ENCODE measurements around the gene SART1. TPM values are rescaled to one million over a fixed set of nuclear protein-coding genes. Genes with fewer than 3 reads are reported as not detected.

Gene SART1
- total RNA-seq, 1 donor from 2014 or later = 98.5 TPM

- no peak within 1 kb of the TSS for H3K4me3 Mint-ChIP-seq (ENCODE audit: low read depth)
- no peak for DNase-seq (ENCODE audit: low spot score)
Observed at GRCh38 chr11:66026017-66026529, 64.5 kb downstream of the SART1 start, which contains the start of gene CATSPER1. Gene CATSPER1 (minus strand): TSS chr11:66026479. CDS start chr11:66026379, 100 bp downstream.

More at GRCh38 chr11:66026017-66026529, 64.5 kb downstream of the SART1 start, which contains the start of gene CATSPER1:
- Mint-ChIP-seq H3K27ac (no peak within 1 kb of the TSS), H3K27me3 (ENCODE audit: low read depth) (peaks cover 7% of the 10 kb centered on the region), H3K9me3 (no peaks in the 10 kb centered on the region), H3K36me3 (ENCODE audit: low read depth) (no peaks in the 10 kb centered on the region), H3K4me1 (ENCODE audit: low read depth) (peaks cover 10% of the 10 kb centered on the region)
- intact Hi-C loops (cut with micrococcal nuclease) = no loop called here

Other genes starting within 250 kb of the SART1 start
- 76.3 and 79.4 TPM in 2 replicates for gene KAT5, start 249.5 kb upstream of the SART1 start, total RNA-seq
- 85.0 and 94.0 TPM in 2 replicates for gene RNASEH2C, start 240.9 kb upstream of the SART1 start, total RNA-seq
- gene AP5B1, start 180.8 kb upstream of the SART1 start, total RNA-seq = 24.6 and 24.9 TPM in 2 replicates
- 0.16 TPM in 2 replicates for gene OVOL1, start 174.7 kb upstream of the SART1 start, total RNA-seq
- 0.64 and 0.96 TPM in 2 replicates for gene SNX32, start 127.8 kb upstream of the SART1 start, total RNA-seq
- 1,155 and 1,184 TPM in 2 replicates for gene CFL1, start 103.6 kb upstream of the SART1 start, total RNA-seq
- 84.9 and 90.5 TPM in 2 replicates for gene MUS81, start 101.3 kb upstream of the SART1 start, total RNA-seq
- gene EFEMP2, start 88.9 kb upstream of the SART1 start, total RNA-seq = 8.8 and 9.2 TPM in 2 replicates
- gene CTSW, start 81.9 kb upstream of the SART1 start, total RNA-seq = 10.0 and 10.3 TPM in 2 replicates
- gene FIBP, start 73.3 kb upstream of the SART1 start, total RNA-seq = 95.4 and 99.8 TPM in 2 replicates
- 53.2 and 55.2 TPM in 2 replicates for gene CCDC85B, start 71.1 kb upstream of the SART1 start, total RNA-seq
- gene FOSL1, start 61.3 kb upstream of the SART1 start, total RNA-seq = 24.0 and 25.9 TPM in 2 replicates
- 23.7 and 23.8 TPM in 2 replicates for gene C11orf68, start 42.7 kb upstream of the SART1 start, total RNA-seq
- 116 and 118 TPM in 2 replicates for gene DRAP1, start 42.3 kb upstream of the SART1 start, total RNA-seq
- gene TSGA10IP, start 16.3 kb upstream of the SART1 start, total RNA-seq = not detected in 2 replicates
- gene EIF1AD, start 40.4 kb downstream of the SART1 start, total RNA-seq = 64.5 and 65.2 TPM in 2 replicates
- 272 and 281 TPM in 2 replicates for gene BANF1, start 40.8 kb downstream of the SART1 start, total RNA-seq
- gene CST6, start 50.3 kb downstream of the SART1 start, total RNA-seq = 0.69 and 0.75 TPM in 2 replicates
- gene CATSPER1, start 64.7 kb downstream of the SART1 start, total RNA-seq = 0.46 and 0.78 TPM in 2 replicates
- gene GAL3ST3, start 87.4 kb downstream of the SART1 start, total RNA-seq = 0.18 TPM in 1 of 2 replicates, not detected in the other
- gene SF3B2, start 90.6 kb downstream of the SART1 start, total RNA-seq = 252 and 268 TPM in 2 replicates
- 75.6 and 83.7 TPM in 2 replicates for gene PACS1, start 108.5 kb downstream of the SART1 start, total RNA-seq